DMS 273 (cell line): ENCODE results near the gene ATP10A.
A peak's percentile ranks its signal among the peaks of the same experiment; 100 is the strongest.
"Not testable (repeated sequence)": the region's sequence is repeated elsewhere in the genome, so short reads cannot be mapped to it uniquely, and the experiment has no call there.

ENCODE experiments used
- DNase-seq: peaks from one replicate; lab custom pipeline; 2025; ENCODE audit not compliant: unreplicated experiment; lab: John Stamatoyannopoulos, UW

ATP10A gene

DNA sequence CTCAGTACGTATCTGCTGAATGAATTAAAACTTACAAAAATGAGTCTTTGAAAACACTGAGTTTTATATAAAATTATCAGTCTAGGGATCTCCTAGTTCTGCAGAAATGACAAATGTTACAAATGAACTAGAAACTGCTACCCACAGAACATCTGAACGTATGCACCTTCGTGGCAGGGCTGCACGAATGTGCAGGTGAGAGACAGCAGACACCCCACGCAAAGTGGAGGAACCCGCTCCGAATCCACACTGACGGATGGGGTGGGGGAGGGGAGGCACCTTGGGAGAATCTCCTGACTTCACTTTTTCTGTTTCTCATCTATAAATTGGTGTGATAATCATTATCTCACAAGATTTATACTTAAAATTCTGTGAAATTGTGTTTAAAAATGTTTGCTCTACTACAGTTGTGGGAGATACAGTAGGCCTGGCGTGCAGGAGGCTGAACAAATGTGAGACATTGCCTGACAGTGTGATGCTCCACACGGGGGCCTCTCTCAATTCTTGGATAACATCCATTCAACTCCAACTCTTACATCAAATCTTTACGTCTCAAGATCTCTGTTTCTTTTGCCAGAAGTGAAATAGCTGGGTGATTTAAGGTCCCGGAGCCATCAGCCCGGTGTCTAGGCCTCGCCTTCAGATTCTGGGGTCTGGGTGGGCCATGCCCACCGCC is 86.9 kb downstream of the ATP10A start:
- no peak for DNase-seq

DNA sequence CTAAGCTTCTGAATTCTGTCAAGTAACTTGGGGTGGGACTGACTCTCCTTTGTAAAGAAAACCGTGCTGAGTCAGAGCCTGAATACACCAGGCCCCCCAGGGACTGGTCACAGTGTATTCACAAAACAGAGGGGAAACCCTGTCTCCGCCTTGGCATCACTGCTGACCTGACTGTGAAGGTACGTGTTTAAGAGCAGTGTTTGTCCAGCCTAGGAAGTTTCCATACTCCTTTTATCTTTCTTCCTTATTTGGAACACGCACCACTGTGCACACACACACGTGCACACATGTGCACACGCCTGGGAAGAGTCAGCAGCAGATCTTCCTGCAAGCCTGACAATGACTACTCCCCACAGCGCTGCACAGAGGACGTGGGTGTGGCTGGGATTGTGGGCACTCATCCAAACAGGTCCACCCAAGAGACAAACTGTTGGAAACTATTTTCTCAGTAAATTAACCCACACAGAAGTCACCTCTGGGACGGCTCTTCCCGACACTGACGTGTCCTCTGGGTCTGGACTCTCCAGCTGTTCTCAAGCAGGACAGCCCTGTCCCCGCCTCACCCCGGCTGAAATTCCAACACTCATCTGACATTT is 87.7 kb downstream of the ATP10A start:
- DNase-seq, result no peak

GRCh38 chr15:25774871-25775270 is 88.3 kb downstream of the ATP10A start:
- DNase-seq, result no peak

DNA sequence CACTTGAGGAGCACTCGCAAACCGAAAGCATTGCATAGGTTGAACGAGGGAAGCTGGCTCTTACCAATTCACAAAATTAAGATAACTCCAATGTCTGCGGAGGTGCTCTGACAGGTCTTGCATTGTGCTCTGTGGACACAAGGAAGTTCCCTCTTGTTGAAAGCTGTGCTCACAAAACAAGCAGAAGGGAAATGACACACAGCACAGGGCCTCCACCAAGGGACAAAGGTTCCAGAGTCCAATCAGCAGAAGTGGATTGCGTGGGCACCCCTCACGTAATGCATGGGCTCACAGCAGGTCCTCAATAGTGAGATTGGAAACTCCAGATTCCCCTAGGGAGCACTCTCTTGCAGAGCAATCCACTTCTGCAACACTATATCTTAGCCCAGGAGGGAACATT is 89.9 kb downstream of the ATP10A start:
- no peak for DNase-seq

DNA sequence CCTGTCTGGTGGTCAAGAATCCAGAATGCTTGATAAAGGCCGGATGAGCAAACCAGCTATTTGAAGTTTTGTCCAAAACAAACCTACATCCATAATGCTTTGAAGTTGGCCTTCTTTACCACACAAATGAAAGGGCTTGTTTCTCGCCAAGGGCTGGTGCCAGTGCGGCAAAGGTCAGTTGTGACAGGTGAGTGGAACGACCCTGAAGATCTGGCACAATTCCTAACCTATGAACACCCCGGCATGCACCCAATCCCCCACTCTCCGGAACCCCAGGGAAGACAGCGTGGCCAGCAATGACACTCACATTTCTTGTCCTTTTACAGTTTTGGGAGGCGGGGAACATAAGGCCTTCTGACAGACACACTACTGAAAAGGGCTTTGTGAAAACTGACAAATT is 90.6 kb downstream of the ATP10A start:
- no peak for DNase-seq

DNA sequence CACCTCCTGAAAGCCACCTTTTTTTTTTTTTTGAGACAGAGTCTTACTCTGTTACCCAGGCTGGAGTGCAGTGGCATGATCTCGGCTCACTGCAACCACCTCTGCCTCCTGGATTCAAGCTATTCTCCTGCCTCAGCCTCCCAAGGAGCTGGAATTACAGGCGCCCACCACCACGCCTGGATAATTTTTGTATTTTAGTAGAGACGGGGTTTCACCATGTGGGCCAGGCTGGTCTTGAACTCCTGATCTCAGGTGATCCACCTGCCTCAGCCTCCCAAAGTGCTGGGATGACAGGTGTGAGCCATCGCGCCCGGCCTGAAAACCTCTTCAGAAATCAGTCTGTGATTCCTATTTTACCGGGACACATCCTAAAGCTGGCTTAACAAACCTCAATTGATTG is 91.4 kb downstream of the ATP10A start:
- DNase-seq, result not testable (repeated sequence)

DNA sequence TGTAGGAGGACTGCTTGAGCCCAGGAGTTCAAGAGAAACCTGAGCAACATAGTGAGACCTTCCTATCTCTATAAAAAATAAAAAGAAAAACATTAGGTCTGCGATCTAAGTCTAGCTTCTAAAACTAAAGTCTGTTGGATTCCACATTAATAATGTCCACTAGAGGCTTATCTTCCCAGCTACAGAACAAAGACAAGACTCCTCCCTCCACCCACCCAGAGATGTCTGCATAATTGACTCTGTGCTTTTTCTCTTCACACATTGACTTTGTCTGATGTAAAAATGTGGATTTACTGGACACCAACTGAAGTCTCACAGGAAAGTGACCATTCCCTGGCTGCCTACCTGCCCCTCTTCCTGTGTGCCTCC is 91.8 kb downstream of the ATP10A start:
- no peak for DNase-seq

DNA sequence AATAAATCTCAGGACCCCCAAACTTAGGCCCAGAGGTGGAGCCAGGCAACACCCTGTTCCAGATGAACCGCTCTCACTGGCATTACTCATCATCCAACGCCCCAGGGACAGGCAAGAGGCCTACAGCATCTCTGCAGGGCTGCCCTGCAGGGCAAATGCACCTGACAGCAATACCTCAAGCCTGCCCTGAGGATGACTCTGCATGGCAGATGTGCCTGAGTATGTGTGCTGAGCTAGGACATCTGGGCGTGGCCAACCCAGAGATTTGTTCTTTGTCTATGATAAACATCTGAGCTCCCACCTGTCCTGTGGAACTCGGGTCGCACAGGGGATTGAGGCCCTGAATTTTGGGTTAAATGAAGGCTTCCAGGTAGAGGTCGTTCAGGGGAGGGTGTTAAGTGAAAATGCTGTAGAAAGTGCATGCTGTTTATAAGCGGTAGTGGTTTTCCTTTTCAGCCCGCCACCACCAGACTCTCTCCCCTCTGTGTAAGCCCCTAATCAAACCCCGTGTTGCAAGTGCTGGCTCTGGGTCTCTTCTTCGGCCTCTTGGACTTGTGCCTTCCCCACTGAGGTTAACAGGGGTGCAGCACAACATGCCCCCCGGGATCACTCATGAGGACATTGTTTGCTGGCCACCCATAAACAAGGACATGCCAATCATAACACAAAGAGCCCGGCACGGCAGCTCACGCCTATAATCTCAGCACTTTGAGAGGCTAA is 92.3 kb downstream of the ATP10A start:
- DNase-seq, result no peak

DNA sequence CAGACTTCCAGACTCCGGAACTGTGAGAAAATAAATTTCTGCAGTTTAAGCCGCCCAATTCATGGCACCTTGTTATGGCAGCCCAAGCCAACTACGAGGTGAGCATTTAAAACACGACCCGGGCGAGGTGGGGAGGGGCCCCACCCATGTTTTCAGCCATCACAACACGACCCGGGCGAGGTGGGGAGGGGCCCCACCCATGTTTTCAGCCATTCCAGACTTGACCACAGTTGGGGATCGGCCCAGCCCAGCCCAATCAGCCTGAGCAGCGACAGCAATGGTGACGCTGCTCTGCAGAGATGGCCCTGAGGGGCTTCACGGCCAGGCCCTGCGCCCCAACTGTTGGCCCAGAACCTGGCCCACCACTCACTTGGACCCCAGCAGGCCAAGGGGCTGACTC is 93.1 kb downstream of the ATP10A start:
- DNase-seq, result no peak

DNA sequence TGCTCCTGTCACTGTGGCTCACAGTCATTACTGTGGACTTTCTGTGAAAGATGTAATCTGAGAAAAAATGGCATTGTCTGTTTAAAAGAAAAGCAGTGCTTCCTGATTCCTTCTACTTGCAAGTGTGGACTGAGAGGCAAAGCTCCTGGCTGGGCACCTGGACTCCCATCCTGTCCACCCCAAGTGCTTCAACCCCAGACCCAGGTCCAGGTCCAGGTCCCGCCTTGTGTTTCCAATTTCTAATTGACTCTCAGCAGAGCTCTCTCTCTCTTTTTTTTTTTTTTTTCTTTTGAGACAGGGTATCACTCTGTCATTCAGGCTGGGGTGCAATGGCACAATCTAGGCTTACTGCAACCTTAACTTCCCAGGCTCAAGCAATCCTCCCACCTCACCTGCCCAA is 94.9 kb downstream of the ATP10A start:
- DNase-seq, result no peak

DNA sequence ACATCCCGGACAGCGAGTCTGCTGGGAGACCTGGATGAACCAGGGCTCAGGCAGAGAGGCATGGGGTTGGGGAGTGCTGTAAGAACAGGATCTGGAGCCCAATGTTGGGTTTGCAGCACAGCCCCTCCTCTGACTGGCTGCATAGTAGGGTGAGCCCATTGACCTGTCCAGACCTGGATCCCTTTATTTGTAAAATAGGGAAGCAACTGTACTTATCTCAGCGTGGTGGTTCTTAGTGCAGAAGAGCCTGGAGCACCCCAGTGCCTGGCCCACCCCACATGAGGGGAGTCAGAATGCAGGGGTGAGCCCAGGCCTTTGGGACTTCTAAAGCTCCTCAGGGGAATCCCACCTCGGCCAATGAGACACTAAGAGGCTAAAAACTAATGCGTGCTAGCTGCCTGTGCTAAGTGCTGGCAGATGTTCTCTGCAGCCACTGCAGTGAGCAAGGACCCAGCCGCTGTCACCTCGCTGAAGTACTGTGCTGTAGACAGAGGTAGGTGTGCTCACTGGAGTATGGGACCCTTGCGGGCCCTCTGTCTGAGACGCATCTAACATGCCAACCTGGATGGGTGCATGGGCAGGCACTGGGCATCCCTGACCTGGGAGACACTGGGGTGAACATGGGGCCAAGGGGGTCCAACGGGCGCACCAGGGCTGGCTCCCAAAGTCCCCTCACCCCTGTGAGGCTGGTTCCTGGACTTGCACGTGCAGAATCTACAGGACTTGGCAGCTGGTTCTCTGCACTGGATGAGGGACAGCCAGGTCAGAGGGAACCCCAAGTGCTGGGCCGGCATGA is 95.6 kb downstream of the ATP10A start:
- no peak for DNase-seq

DNA sequence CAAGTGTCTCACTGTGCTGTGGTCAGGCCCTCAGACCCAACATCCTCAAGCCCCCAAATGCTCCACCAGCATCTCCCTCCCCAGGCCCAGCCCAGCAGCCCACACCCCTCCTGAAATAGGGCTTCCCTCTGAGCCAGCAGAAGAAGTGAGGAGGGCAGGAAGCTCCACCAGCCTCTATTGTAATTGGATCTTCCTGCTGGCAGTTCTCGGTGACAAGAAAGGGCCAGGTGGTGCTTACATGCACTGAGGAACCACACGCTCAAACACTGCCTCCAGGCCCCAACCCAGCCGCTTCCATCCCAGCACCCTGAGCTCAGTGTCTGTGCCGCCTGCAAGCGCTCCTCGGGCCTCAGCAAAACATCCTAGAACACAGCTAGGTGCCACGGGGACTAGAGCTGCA is 96.7 kb downstream of the ATP10A start:
- peak; percentile 20 for DNase-seq

GRCh38 chr15:25764980-25765735 is 98.0 kb downstream of the ATP10A start:
- no peak for DNase-seq

- DNase-seq, result no peak
These were observed 99.2 kb downstream of the ATP10A start for GRCh38 chr15:25763954-25764353.

GRCh38 chr15:25763331-25763751 is 99.8 kb downstream of the ATP10A start:
- peak; percentile 28 for DNase-seq

- no peak for DNase-seq
These were observed 101.0 kb downstream of the ATP10A start for GRCh38 chr15:25761971-25762662.

GRCh38 chr15:25759421-25759820 is 103.7 kb downstream of the ATP10A start:
- no peak for DNase-seq

DNA sequence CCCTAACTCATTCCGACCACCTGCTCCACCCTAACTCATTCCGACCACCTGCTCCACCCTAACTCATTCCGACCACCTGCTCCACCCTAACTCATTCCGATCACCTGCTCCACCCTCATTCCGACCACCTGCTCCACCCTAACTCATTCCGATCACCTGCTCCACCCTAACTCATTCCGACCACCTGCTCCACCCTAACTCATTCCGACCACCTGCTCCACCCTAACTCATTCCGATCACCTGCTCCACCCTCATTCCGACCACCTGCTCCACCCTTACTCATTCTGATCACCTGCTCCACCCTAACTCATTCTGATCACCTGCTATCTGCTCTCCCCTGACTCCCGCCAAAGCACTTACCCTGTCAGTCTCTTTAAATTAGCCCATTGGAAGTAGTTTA is 104.5 kb downstream of the ATP10A start:
- DNase-seq, result not testable (repeated sequence)

DNA sequence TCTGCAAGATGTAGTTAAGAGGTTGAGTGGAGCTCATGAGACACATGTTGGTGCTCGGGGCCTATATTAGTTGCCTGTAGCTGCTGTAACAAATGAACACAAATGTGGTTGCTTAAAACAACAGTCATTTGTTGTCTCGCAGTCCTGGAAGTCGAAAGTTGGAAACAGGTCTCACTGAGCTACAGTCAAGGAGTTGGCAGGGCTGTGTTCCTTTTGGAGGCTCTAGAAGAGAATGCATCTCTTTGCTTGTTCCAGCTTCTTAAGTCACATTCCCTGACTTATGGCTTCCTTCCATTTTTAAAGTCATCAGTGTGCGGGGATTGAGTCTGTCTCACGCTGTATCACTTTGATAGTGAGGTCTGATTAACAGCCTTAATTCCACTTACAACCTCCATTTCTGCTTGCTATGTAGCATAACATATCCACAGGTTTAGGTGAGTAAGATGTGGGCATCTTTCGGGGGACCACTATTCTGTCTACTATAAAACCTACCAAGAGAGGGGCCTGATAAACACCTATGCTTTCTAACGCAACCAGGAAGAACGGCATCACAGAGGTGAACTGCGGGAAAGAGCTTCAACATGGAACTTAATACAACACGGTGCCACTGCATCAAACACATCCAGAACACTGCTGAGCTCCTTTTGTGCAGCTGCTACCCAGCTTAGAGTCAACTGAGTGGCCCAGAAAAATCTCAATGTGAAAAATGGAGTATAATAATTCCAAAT is 119.4 kb downstream of the ATP10A start:
- no peak for DNase-seq
